NCI-H2171 (cell line): ENCODE data around the gene GRAMD1A.

Experiments
- DNase-seq: peaks from one replicate; lab custom pipeline; 2025; lab: John Stamatoyannopoulos, UW

Gene GRAMD1A

DNA sequence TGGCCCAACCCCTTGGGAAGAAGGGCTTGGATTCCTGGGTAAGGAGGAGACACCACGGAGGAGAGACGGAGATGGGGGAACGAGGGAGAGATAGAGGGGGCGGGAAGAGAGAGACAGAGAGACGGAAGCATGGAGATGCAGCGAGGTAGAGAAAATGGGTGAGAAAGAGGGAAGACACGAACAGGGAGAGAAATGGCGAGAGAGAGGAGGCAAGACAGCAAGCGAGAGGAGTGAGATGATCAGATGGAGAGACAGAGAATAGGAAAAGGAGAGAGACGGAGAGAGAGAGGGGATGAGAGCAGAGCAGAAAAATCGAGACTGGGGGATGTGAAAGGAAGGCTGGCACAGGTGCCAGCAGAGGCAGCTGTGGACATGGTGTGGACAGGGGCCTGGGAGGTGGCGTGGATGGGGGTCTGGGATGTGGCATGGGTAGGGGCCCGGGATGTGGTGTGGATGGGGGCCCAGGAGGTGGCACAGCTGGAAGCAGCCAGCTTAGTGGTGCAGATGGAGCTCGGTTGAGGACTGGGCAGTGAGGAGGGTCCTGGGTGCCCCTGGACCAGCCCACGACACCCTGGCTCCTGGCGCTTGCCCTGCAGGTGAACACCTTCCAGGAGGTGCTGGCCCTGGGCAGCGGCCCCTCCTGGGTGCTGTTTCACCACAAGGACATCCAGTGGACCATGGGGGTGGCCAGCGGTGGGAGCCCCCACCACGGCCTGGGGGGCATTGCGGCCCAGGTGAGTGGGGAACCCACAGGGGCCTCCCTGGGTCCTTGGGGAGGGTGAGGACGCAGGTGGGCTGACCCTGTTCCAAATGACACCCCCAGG lies 75.3 kb downstream of the GRAMD1A start:
- no peak for DNase-seq

DNA sequence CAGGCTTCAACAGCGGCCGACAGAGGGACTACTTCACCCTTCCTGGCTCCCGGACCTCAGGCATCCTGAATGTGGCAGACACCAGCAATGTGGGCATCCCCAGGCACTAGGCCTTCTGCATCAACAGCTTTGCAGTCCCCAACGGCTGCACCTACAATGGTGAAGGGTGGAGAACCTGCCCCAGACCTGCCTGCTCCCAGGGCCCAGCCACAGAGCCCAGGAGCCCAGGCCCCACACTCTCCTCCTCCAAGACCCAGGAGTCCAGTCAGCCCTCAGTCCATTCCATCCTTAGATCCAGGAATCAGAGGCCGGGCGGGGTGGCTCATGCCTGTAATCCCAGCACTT lies 75.9 kb downstream of the GRAMD1A start:
- DNase-seq, result no peak
